ENCODE results near the gene MATN4. TPM values are rescaled to one million over a fixed set of nuclear protein-coding genes. Genes with fewer than 3 reads are reported as not detected.

Gene MATN4
- total and polyA plus RNA-seq, 7 donors, result not detected

DNA sequence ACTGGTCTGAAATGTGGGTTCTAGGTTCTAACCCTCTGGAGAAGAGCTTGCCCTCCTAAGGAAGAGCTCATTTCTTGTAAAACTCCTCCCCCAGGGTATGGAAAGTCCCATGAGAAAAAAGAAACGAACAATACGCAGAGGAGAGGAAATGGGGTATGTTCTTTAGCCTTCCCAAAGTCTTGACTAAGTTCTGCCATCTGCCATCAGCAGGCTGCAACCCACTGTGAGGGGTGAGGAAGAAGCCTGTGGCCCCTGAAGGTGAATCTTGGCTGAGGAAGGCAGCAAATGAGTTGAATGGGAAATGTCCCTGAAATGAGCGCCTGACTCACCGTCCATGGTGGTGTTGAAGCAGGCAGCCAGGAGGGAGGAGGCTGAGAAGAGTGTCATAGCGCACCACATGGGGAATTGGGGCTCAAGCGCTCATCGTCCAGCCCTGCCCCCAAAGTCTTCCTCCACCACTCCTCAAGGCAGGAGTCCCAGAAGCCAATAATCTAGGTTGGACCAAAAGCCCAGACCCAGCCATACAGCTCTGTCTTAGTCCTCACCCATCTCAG lies 10.4 kb upstream of the MATN4 start:
- H3K27ac ChIP-seq, result no peak overlapping the region
- peaks cover 0 to 34% (median 8%) of the 10 kb centered on the region in 3 donors for H3K27me3 ChIP-seq (ENCODE audit: insufficient read depth in 3 of 3, low read length in 2 of 3)
- ATAC-seq (no peak), DNase-seq (peak in 1 of 2 donors; percentile 27)
- no peaks in the 10 kb centered on the region for H3K4me1 ChIP-seq
- H3K4me3 ChIP-seq, result no peak overlapping the region
- TF ChIP-seq, protein P1, sequence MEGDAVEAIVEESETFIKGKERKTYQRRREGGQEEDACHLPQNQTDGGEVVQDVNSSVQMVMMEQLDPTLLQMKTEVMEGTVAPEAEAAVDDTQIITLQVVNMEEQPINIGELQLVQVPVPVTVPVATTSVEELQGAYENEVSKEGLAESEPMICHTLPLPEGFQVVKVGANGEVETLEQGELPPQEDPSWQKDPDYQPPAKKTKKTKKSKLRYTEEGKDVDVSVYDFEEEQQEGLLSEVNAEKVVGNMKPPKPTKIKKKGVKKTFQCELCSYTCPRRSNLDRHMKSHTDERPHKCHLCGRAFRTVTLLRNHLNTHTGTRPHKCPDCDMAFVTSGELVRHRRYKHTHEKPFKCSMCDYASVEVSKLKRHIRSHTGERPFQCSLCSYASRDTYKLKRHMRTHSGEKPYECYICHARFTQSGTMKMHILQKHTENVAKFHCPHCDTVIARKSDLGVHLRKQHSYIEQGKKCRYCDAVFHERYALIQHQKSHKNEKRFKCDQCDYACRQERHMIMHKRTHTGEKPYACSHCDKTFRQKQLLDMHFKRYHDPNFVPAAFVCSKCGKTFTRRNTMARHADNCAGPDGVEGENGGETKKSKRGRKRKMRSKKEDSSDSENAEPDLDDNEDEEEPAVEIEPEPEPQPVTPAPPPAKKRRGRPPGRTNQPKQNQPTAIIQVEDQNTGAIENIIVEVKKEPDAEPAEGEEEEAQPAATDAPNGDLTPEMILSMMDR (IDR thresholded peaks at IDR 0.05), result no peak
- intact Hi-C loops (cut with DNase I), result loop anchor here in 1 of 2 donors (2.0 kb wide), 3 partner anchors 56 to 452 kb away; no protein-coding TSS in a partner anchor
- WGBS, 3 donors, result 72 to 74% (median 73%) methylated on average over 7 of the region's 7 CpGs
- no peaks in the 10 kb centered on the region for H3K9me3 ChIP-seq
- no peaks in the 10 kb centered on the region for H3K36me3 ChIP-seq (ENCODE audit: insufficient read depth in 1 of 2, low read depth in 1 of 2)

DNA sequence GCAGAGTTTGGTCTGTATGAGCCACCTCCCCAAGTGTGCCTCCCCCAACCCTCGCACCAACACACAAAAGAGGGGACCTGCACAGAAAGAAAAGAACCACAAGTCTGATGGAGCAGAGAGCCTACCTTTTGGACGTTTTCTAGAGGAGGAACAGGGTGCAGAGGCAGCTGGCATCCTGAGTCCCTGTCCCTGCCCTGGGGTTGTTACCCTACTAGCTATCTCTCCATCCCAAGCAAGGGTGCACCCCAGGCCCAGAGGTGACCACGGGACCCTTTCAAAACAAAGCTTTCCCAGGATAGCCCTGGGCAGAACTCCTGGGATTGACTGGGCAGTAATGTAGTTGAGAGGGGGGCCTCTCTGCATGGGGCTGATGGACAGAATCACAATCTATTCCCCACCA lies 9.7 kb upstream of the MATN4 start:
- DNase-seq, result peak in 1 of 2 donors; percentile 15
- no peaks in the 10 kb centered on the region for H3K36me3 ChIP-seq (ENCODE audit: insufficient read depth in 1 of 2, low read depth in 1 of 2)
- no peaks in the 10 kb centered on the region for H3K9me3 ChIP-seq
- H3K4me3 ChIP-seq, result no peak overlapping the region
- TF ChIP-seq, protein P1 (IDR thresholded peaks at IDR 0.05), result no peak
- H3K27me3 ChIP-seq (ENCODE audit: insufficient read depth in 3 of 3, low read length in 2 of 3), result peaks cover 0 to 34% (median 8%) of the 10 kb centered on the region in 3 donors
- no peaks in the 10 kb centered on the region for H3K4me1 ChIP-seq
- ATAC-seq, result no peak
- WGBS, 3 donors, result 59 to 71% (median 67%) methylated on average over 2 to 3 of the region's 3 CpGs
- no peak overlapping the region for H3K27ac ChIP-seq
- intact Hi-C loops (cut with DNase I), result loop anchor here in 1 of 2 donors (2.0 kb wide), 3 partner anchors 57 to 453 kb away; no protein-coding TSS in a partner anchor

DNA sequence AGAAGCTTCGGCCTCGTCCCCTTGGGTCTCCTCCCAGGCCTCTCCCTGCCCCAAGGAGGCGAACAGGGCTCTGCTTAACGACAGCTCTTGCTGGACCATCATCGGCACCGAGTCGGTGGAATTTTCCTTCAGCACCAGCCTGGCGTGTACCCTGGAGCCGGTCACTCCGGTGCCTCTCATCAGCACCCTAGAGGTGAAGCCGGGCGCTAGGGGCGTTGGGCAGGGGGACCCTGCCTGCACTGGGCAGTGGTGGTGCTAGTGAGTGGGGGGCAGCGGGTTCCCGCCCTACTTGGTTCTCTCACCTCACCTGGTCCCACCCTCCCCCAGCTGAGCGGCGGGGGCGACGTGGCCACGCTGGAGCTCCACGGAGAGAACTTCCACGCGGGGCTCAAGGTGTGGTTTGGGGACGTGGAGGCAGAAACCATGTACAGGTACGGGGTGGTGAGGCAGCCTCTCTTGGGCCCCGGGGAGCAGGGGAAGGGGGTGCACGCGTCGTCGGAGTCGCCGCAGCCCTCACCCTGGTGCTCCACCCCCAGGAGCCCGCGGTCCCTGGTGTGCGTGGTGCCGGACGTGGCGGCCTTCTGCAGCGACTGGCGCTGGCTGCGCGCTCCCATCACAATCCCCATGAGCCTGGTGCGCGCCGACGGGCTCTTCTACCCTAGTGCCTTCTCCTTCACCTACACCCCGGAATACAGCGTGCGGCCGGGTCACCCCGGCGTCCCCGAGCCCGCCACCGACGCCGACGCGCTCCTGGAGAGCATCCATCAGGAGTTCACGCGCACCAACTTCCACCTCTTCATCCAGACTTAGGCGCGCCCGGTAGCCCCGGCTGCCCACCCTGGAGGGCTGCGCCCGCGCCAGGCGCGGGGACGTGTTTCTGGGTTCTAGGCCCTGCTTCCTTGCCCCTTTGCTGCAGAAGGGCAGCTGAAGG lies 8.3 kb upstream of the MATN4 start:
- peaks cover 0 to 43% (median 11%) of the 10 kb centered on the region in 3 donors for H3K27me3 ChIP-seq (ENCODE audit: insufficient read depth in 3 of 3, low read length in 2 of 3)
- TF ChIP-seq, protein P1 (IDR thresholded peaks at IDR 0.05), result no peak
- H3K4me1 ChIP-seq, result no peaks in the 10 kb centered on the region
- no peak overlapping the region for H3K27ac ChIP-seq
- H3K9me3 ChIP-seq, result no peaks in the 10 kb centered on the region
- no peak overlapping the region for H3K4me3 ChIP-seq
- WGBS, 3 donors, result 18 to 26% (median 22%) methylated on average over 68 to 71 of the region's 71 CpGs
- intact Hi-C loops (cut with DNase I), result no loop called here
- no peaks in the 10 kb centered on the region for H3K36me3 ChIP-seq (ENCODE audit: insufficient read depth in 1 of 2, low read depth in 1 of 2)
- DNase-seq, result peak in 1 of 2 donors; percentile 41
- ATAC-seq, result no peak

- Histone ChIP-seq H3K4me1 (no peaks in the 10 kb centered on the region), H3K27ac (no peak overlapping the region), H3K4me3 (no peak overlapping the region), H3K27me3 (ENCODE audit: insufficient read depth in 3 of 3, low read length in 2 of 3) (peaks cover 0 to 49% (median 11%) of the 10 kb centered on the region in 3 donors), H3K9me3 (no peaks in the 10 kb centered on the region), H3K36me3 (ENCODE audit: insufficient read depth in 1 of 2, low read depth in 1 of 2) (no peaks in the 10 kb centered on the region)
- TF ChIP-seq, protein P1 (IDR thresholded peaks at IDR 0.05), result no peak
- DNase-seq, result no peak
- intact Hi-C loops (cut with DNase I), result no loop called here
- 86 to 91% (median 88%) methylated on average over 4 of the region's 4 CpGs for WGBS, 3 donors
- ATAC-seq, result no peak
These were observed 7.6 kb upstream of the MATN4 start for GRCh38 chr20:45315672-45316071.
